Smooth muscle cell (in vitro differentiated cells): ENCODE data around the gene SLC25A33. TPM values are rescaled to one million over a fixed set of nuclear protein-coding genes. Genes with fewer than 3 reads are reported as not detected.

Experiments
- DNase-seq: peaks from one replicate; lab custom pipeline; 2025; ENCODE audit not compliant: unreplicated experiment; lab: John Stamatoyannopoulos, UW
- H2AFZ ChIP-seq: fragments of 200-600 bp; sonication (generic); 2 replicates; pipeline ENCODE4 v1.6.0; 2016; ENCODE audit warnings: antibody characterized with exemption, low read depth, mild to moderate bottlenecking
- H3F3A ChIP-seq: fragments of 200-600 bp; sonication (generic); 2 replicates; pipeline ENCODE4 v1.6.0; 2017; ENCODE audit warnings: antibody characterized with exemption, low read depth
- H3K27ac ChIP-seq: fragments of 200-600 bp; sonication (generic); 2 replicates; pipeline ENCODE4 v1.5.1; 2016; ENCODE audit warnings: low read depth, mild to moderate bottlenecking
- H3K27me3 ChIP-seq: fragments of 200-600 bp; sonication (generic); 2 replicates; pipeline ENCODE4 v1.6.1; 2016; ENCODE audit warnings: low read depth, mild to moderate bottlenecking
- H3K36me3 ChIP-seq: fragments of 200-600 bp; sonication (generic); 2 replicates; pipeline ENCODE4 v1.5.1; 2016; ENCODE audit warnings: low read depth
- H3K4me1 ChIP-seq: fragments of 200-600 bp; sonication (generic); 2 replicates; pipeline ENCODE4 v1.5.1; 2016; ENCODE audit warnings: low read depth
- H3K4me2 ChIP-seq: fragments of 200-600 bp; sonication (generic); 2 replicates; pipeline ENCODE4 v1.6.0; 2016; ENCODE audit warnings: mild to moderate bottlenecking
- H3K4me3 ChIP-seq: fragments of 200-600 bp; sonication (generic); 2 replicates; pipeline ENCODE4 v1.5.1; 2016; ENCODE audit warnings: mild to moderate bottlenecking
- H3K79me2 ChIP-seq: fragments of 200-600 bp; sonication (generic); 2 replicates; pipeline ENCODE4 v1.6.0; 2016; ENCODE audit warnings: low read depth, mild to moderate bottlenecking
- H3K9ac ChIP-seq: fragments of 200-600 bp; sonication (generic); 2 replicates; pipeline ENCODE4 v1.6.0; 2016; ENCODE audit warnings: low read depth
- H3K9me3 ChIP-seq: fragments of 200-600 bp; sonication (generic); replicated peaks from 2 replicates; pipeline ENCODE4 v1.5.1; 2016; ENCODE audit warnings: low read depth
- H4K20me1 ChIP-seq: fragments of 200-600 bp; sonication (generic); 2 replicates; pipeline ENCODE4 v1.6.0; 2016; ENCODE audit warnings: low read depth
- WGBS: methylation state at CpG from one replicate; pipeline ENCODE4 v1.1.7; 2016; ENCODE audit warnings: low lambda C conversion rate; 5-methylcytosine and 5-hydroxymethylcytosine counted together
- polyA plus RNA-seq: library from polyadenylated mRNA; unstranded; fragments of >200 nt; fragmentation: Nextera tagmentation; extraction: Ambion mirVana; gene quantifications from 2 replicates; pipeline ENCODE4 v1.2.1, GENCODE V29; 2016
- total RNA-seq: library from RNA; depleted of rRNA; stranded (reverse); fragments of >200 nt; gene quantifications from 2 replicates; pipeline ENCODE4 v1.2.3, GENCODE V29; 2014
- TF ChIP-seq, protein P1 (sequence below): fragments of 200-600 bp; sonication (generic); IDR thresholded peaks from 2 replicates; pipeline ENCODE4 v1.5.1; 2017; ENCODE audit warnings: borderline replicate concordance, mild to moderate bottlenecking, antibody characterized with exemption; ENCODE audit not compliant: insufficient read depth, poor library complexity, severe bottlenecking

Gene SLC25A33
- total and polyA plus RNA-seq, 2 experiments from 2014 or later, result 5.4 to 5.5 TPM

DNA sequence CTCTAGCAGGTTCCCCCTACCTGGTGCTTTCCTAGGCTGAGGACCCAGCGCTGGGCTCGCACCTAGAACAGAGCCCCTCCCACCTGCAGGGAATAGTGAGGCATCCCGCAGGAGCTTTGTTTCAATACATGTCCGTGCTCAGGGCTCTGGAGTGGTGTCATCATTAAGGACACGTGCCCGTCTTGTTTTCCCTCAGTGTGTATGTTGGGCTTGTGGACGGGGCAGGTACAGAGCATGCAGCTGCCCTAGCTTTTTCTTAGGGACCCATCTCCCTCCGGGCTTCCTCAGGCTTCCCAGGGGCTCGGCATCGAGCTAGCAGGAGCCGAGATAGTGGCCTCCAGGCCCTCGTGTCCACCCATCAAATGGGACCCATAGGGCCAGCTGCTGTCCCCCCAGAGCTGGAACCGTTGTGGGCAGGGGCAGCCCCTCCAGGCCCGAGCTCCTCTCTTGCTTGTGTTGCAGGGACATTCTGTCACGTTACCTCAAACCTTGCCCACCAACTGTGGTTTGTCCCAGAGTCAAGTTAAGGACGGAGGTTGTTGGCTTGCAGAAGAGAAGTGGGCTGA, 53.3 kb downstream of the SLC25A33 start:
- TF ChIP-seq, protein P1, sequence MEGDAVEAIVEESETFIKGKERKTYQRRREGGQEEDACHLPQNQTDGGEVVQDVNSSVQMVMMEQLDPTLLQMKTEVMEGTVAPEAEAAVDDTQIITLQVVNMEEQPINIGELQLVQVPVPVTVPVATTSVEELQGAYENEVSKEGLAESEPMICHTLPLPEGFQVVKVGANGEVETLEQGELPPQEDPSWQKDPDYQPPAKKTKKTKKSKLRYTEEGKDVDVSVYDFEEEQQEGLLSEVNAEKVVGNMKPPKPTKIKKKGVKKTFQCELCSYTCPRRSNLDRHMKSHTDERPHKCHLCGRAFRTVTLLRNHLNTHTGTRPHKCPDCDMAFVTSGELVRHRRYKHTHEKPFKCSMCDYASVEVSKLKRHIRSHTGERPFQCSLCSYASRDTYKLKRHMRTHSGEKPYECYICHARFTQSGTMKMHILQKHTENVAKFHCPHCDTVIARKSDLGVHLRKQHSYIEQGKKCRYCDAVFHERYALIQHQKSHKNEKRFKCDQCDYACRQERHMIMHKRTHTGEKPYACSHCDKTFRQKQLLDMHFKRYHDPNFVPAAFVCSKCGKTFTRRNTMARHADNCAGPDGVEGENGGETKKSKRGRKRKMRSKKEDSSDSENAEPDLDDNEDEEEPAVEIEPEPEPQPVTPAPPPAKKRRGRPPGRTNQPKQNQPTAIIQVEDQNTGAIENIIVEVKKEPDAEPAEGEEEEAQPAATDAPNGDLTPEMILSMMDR, result no peak
- H3K79me2 ChIP-seq, result peaks cover 33% of the 10 kb centered on the region
- H3K4me3 ChIP-seq, result no peak overlapping the region
- no peaks in the 10 kb centered on the region for H3K36me3 ChIP-seq
- no peaks in the 10 kb centered on the region for H3K27me3 ChIP-seq
- H3K9ac ChIP-seq, result no peak overlapping the region
- 92% methylated on average over 14 of the region's 16 CpGs for WGBS
- no peak overlapping the region for H2AFZ ChIP-seq
- H3K4me1 ChIP-seq, result peaks cover 41% of the 10 kb centered on the region
- peak overlapping the region; percentile 63 for H3K4me2 ChIP-seq
- H3K27ac ChIP-seq, result no peak overlapping the region
- peaks cover 64% of the 10 kb centered on the region for H4K20me1 ChIP-seq
- no peaks in the 10 kb centered on the region for H3F3A ChIP-seq
- no peak for DNase-seq
- no peaks in the 10 kb centered on the region for H3K9me3 ChIP-seq

DNA sequence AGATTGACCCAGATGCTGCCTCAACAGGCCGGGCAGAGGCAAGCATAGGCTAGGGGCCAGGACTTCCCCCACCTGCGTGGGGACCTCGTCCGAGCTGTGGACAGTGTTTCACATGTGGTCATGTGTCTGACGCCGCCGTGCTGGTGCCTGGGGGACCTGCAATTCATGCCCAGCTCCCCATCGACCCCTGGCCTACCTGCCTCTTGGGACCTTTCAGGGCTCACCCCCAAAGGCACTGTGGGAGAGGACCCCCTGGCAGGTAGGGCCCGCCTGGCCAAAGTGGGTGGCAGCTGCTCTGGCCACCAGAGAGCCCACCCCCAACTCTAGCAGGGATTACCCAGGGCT, 53.9 kb downstream of the SLC25A33 start:
- H3F3A ChIP-seq, result no peaks in the 10 kb centered on the region
- peaks cover 33% of the 10 kb centered on the region for H3K79me2 ChIP-seq
- peak overlapping the region; percentile 23 for H3K27ac ChIP-seq
- H3K9me3 ChIP-seq, result no peaks in the 10 kb centered on the region
- H2AFZ ChIP-seq, result no peak overlapping the region
- no peak overlapping the region for H3K4me3 ChIP-seq
- H3K36me3 ChIP-seq, result no peaks in the 10 kb centered on the region
- DNase-seq, result no peak
- 83% methylated on average over 9 of the region's 9 CpGs for WGBS
- H3K4me1 ChIP-seq, result peaks cover 41% of the 10 kb centered on the region
- TF ChIP-seq, protein P1, result no peak
- H3K9ac ChIP-seq, result no peak overlapping the region
- no peaks in the 10 kb centered on the region for H3K27me3 ChIP-seq
- peaks cover 64% of the 10 kb centered on the region for H4K20me1 ChIP-seq
- H3K4me2 ChIP-seq, result peak overlapping the region; percentile 63

DNA sequence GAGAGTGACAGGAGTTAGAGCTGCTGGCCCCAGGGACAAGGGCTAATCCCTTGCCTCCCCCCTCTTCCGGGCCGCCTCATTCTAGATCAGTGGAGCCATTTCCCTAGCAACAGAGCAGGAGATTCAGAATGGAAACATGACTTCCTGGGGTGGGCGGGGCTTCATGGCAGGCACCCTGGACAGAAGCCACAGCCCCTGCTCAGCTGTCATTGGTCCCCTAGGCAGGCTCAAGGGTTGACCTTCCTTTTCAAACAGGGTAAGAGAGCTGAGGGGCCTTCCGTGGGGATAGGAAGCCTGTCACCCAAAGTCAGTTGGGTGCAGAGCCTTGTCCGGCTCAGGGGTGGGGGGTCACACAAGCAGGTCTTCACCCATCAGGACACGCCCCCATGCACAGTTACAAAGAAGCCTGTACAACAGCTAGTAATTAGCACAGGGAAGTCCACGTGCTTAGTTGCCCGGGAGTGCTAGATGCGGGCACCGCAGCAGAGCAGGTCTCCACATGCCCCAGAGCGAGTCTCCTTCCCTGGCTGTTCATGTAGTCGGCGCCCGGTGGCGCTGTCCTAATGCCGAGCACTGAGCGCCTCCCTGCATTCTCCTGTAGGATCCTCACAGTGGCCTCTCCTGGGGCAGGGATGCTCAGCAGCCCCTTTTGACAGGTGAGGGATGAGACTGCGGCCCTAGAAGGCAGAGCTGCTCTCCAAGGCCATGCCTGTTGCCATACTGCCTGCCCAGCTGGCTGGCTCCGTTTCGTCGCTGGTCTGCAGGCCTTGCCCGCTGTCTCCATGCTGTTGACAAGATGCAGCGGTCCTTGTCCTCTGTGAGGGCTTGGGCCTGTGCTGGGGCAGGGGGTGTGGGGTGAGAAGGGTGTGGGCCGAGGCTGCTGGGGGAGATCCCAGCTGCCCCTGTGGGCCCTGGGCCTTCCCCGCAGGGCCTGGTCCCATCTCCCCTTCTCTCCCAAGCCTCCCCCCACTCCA, 54.5 kb downstream of the SLC25A33 start:
- H3K4me3 ChIP-seq, result no peak overlapping the region
- no peaks in the 10 kb centered on the region for H3F3A ChIP-seq
- 77% methylated on average over 22 of the region's 25 CpGs for WGBS
- H3K27ac ChIP-seq, result no peak overlapping the region
- H2AFZ ChIP-seq, result no peak overlapping the region
- peaks cover 41% of the 10 kb centered on the region for H3K4me1 ChIP-seq
- peaks cover 64% of the 10 kb centered on the region for H4K20me1 ChIP-seq
- H3K79me2 ChIP-seq, result peaks cover 33% of the 10 kb centered on the region
- H3K4me2 ChIP-seq, result peak overlapping the region; percentile 63
- no peaks in the 10 kb centered on the region for H3K36me3 ChIP-seq
- no peak overlapping the region for H3K9ac ChIP-seq
- no peaks in the 10 kb centered on the region for H3K9me3 ChIP-seq
- peak; percentile 54 for DNase-seq
- TF ChIP-seq, protein P1, result peak; percentile 17
- no peaks in the 10 kb centered on the region for H3K27me3 ChIP-seq
